IMR-90 (cell line): ENCODE measurements around the gene LCN10. TPM values are rescaled to one million over a fixed set of nuclear protein-coding genes. Genes with fewer than 3 reads are reported as not detected.

Experiments
- ATAC-seq: fragments of 200-7000 bp; cut with Tn5 transposase; 2 replicates; pipeline ENCODE4 v1.9.1; 2020; ENCODE audit warnings: low read depth, mild to moderate bottlenecking, moderate library complexity
- BruUV-seq: library from RNA; stranded (reverse); fragments of 400-500 nt; replicated peaks from 2 replicates; lab custom pipeline; 2021; lab: Mats Ljungman, UMichigan
- CTCF ChIA-PET: fragments of 300-600 bp; formaldehyde crosslinking; extraction: SDS; loops from one replicate; lab custom pipeline; 2021; ENCODE audit warnings: antibody characterized with exemption; lab: Yijun Ruan, JAX
- POLR2A ChIA-PET: fragments of 300-600 bp; sonication (Branson Sonifier 250); formaldehyde crosslinking; loops from one replicate; lab custom pipeline; 2022; ENCODE audit warnings: antibody characterized with exemption; ENCODE audit not compliant: unreplicated experiment; lab: Charles Lee
- DNase-seq: peaks from one replicate; pipeline ENCODE4 v3.0.0; 2013
- H2AFZ ChIP-seq: replicated peaks from 2 replicates; pipeline ENCODE3; 2013; ENCODE audit warnings: low read length, mild to moderate bottlenecking; ENCODE audit not compliant: poor library complexity
- H2AK5ac ChIP-seq: 2 replicates; pipeline ENCODE4 v1.6.1; 2013; ENCODE audit warnings: low read depth, low read length, inconsistent platforms
- H2AK9ac ChIP-seq: replicated peaks from 2 replicates; pipeline ENCODE3; 2013; ENCODE audit warnings: mild to moderate bottlenecking, low read depth, low read length, moderate library complexity; ENCODE audit not compliant: poor library complexity
- H2BK120ac ChIP-seq: 2 replicates; pipeline ENCODE4 v1.6.1; 2013; ENCODE audit warnings: low read depth, low read length, inconsistent platforms
- H2BK15ac ChIP-seq: 3 replicates; pipeline ENCODE4 v1.6.1; 2013; ENCODE audit warnings: low read depth, low read length, inconsistent platforms
- H2BK20ac ChIP-seq: 2 replicates; pipeline ENCODE4 v1.6.1; 2013; ENCODE audit warnings: low read depth, mild to moderate bottlenecking, inconsistent platforms, low read length, moderate library complexity
- H2BK5ac ChIP-seq: 2 replicates; pipeline ENCODE4 v1.6.1; 2013; ENCODE audit warnings: mild to moderate bottlenecking, low read depth, low read length, inconsistent platforms; ENCODE audit not compliant: poor library complexity, severe bottlenecking
- H3K14ac ChIP-seq: replicated peaks from 2 replicates; pipeline ENCODE4 v1.6.1; 2013; ENCODE audit warnings: low read depth, low read length, inconsistent platforms
- H3K18ac ChIP-seq: 2 replicates; pipeline ENCODE4 v1.6.1; 2013; ENCODE audit warnings: low read depth, low read length, control low read depth
- H3K23ac ChIP-seq: 2 replicates; pipeline ENCODE4 v1.6.1; 2013; ENCODE audit warnings: low read depth, low read length, inconsistent platforms
- H3K27ac ChIP-seq: 2 replicates; pipeline ENCODE4 v1.5.1; 2013; ENCODE audit warnings: mild to moderate bottlenecking, control low read depth, low read length; ENCODE audit not compliant: insufficient read depth
- H3K27me3 ChIP-seq: 2 replicates; pipeline ENCODE4 v1.6.1; 2013; ENCODE audit warnings: low read length; ENCODE audit not compliant: control insufficient read depth, insufficient read depth
- H3K36me3 ChIP-seq: 2 replicates; pipeline ENCODE4 v1.6.1; 2013; ENCODE audit warnings: low read length, mixed read lengths; ENCODE audit not compliant: control insufficient read depth, insufficient read depth
- H3K4ac ChIP-seq: 2 replicates; pipeline ENCODE4 v1.6.1; 2013; ENCODE audit warnings: low read depth, low read length, inconsistent platforms
- H3K4me1 ChIP-seq: 2 replicates; pipeline ENCODE4 v1.6.1; 2013; ENCODE audit warnings: low read length, mixed read lengths; ENCODE audit not compliant: control insufficient read depth, insufficient read depth
- H3K4me2 ChIP-seq: 2 replicates; pipeline ENCODE4 v1.6.1; 2013; ENCODE audit warnings: low read depth, mild to moderate bottlenecking, control low read depth, low read length, moderate library complexity
- H3K4me3 ChIP-seq: 2 replicates; pipeline ENCODE4 v1.5.1; 2013; ENCODE audit warnings: low read depth, mild to moderate bottlenecking, control low read depth, low read length, moderate library complexity; ENCODE audit not compliant: insufficient read depth
- H3K56ac ChIP-seq: 2 replicates; pipeline ENCODE4 v1.6.1; 2013; ENCODE audit warnings: low read length, inconsistent platforms; ENCODE audit not compliant: insufficient read depth; ENCODE audit errors: extremely low read depth
- H3K79me1 ChIP-seq, 2 experiments: 2 replicates each; pipeline ENCODE4 v1.6.1; 2013; ENCODE audit warnings: low read length in 2 of 2, inconsistent platforms in 1 of 2, low read depth in 1 of 2
- H3K9ac ChIP-seq: 2 replicates; pipeline ENCODE4 v1.6.1; 2013; ENCODE audit warnings: low read depth, low read length, control low read depth
- H3K9me1 ChIP-seq: 2 replicates; pipeline ENCODE4 v1.6.1; 2013; ENCODE audit warnings: low read length, inconsistent platforms; ENCODE audit not compliant: insufficient read depth
- H3K9me3 ChIP-seq: 2 replicates; pipeline ENCODE4 v1.6.1; 2013; ENCODE audit warnings: low read length; ENCODE audit not compliant: control insufficient read depth, insufficient read depth
- H4K20me1 ChIP-seq: 2 replicates; pipeline ENCODE4 v1.6.1; 2013; ENCODE audit warnings: low read length, inconsistent platforms; ENCODE audit not compliant: insufficient read depth
- H4K5ac ChIP-seq: 2 replicates; pipeline ENCODE4 v1.6.1; 2013; ENCODE audit warnings: mild to moderate bottlenecking, low read depth, low read length, control low read depth
- H4K8ac ChIP-seq, 2 experiments: 2 replicates each; pipeline ENCODE4 v1.6.1; 2013; ENCODE audit warnings: low read depth in 2 of 2, low read length in 2 of 2, control low read depth in 1 of 2, inconsistent platforms in 1 of 2
- H4K91ac ChIP-seq: 2 replicates; pipeline ENCODE4 v1.6.1; 2013; ENCODE audit warnings: low read depth, low read length, inconsistent platforms; ENCODE audit not compliant: insufficient read depth
- BHLHE40 ChIP-seq: fragments of 150-350 bp; IDR thresholded peaks from 2 replicates; pipeline ENCODE4 v1.6.1; 2016; ENCODE audit warnings: mild to moderate bottlenecking, low read depth, low read length
- CEBPB ChIP-seq: IDR thresholded peaks from 2 replicates; pipeline ENCODE4 v1.6.1; 2012; ENCODE audit warnings: low read depth, low read length, improper control_type of control experiment
- CHD1 ChIP-seq: IDR thresholded peaks from 2 replicates; pipeline ENCODE4 v1.6.1; 2012; ENCODE audit warnings: low read depth, low read length, improper control_type of control experiment
- CTCF ChIP-seq: conservative IDR thresholded peaks from 2 replicates; pipeline ENCODE4 v1.5.1; 2012; ENCODE audit warnings: mild to moderate bottlenecking, low read depth, low read length, improper control_type of control experiment
- ELK1 ChIP-seq: fragments of 150-350 bp; IDR thresholded peaks from 2 replicates; pipeline ENCODE4 v1.6.1; 2016; ENCODE audit warnings: low read depth, mild to moderate bottlenecking, low read length, moderate library complexity, borderline replicate concordance
- FOS ChIP-seq: fragments of 150-350 bp; IDR thresholded peaks from 2 replicates; pipeline ENCODE4 v1.6.1; 2016; ENCODE audit warnings: low read depth, low read length
- MAFK ChIP-seq: IDR thresholded peaks from 2 replicates; pipeline ENCODE4 v1.6.1; 2012; ENCODE audit warnings: low read depth, low read length, improper control_type of control experiment
- MAZ ChIP-seq: IDR thresholded peaks from 2 replicates; pipeline ENCODE4 v1.6.1; 2012; ENCODE audit warnings: low read depth, mild to moderate bottlenecking, low read length, improper control_type of control experiment, moderate library complexity, borderline replicate concordance
- MXI1 ChIP-seq: IDR thresholded peaks from 2 replicates; pipeline ENCODE4 v1.6.1; 2012; ENCODE audit warnings: low read depth, mild to moderate bottlenecking, low read length, moderate library complexity, borderline replicate concordance
- NFE2L2 ChIP-seq: fragments of 150-350 bp; IDR thresholded peaks from 2 replicates; pipeline ENCODE4 v1.6.1; 2016; ENCODE audit warnings: low read depth, mild to moderate bottlenecking, low read length
- RAD21 ChIP-seq: IDR thresholded peaks from 2 replicates; pipeline ENCODE4 v1.6.1; 2012; ENCODE audit warnings: low read length, improper control_type of control experiment
- RCOR1 ChIP-seq: IDR thresholded peaks from 2 replicates; pipeline ENCODE4 v1.6.1; 2012; ENCODE audit warnings: mild to moderate bottlenecking, low read length, improper control_type of control experiment; ENCODE audit not compliant: insufficient replicate concordance
- RFX5 ChIP-seq: IDR thresholded peaks from 2 replicates; pipeline ENCODE4 v1.8.0; 2012; ENCODE audit warnings: low read depth, mild to moderate bottlenecking, low read length, moderate library complexity
- SMC3 ChIP-seq: fragments of 150-350 bp; IDR thresholded peaks from 2 replicates; pipeline ENCODE4 v1.6.1; 2016; ENCODE audit warnings: low read depth, mild to moderate bottlenecking, antibody characterized with exemption, low read length, moderate library complexity
- USF2 ChIP-seq: fragments of 150-350 bp; IDR thresholded peaks from 2 replicates; pipeline ENCODE4 v1.6.1; 2017; ENCODE audit warnings: mild to moderate bottlenecking, antibody characterized with exemption, low read length, low read depth
- WGBS, 2 experiments: methylation state at CpG; one replicate each; pipeline versions ENCODE4 v1.1.5 to v1.1.7; 2013; ENCODE audit warnings: missing lambda C conversion rate in 2 of 2; ENCODE audit not compliant: insufficient read length in 1 of 2; ENCODE audit errors: extremely low coverage in 2 of 2; 5-methylcytosine and 5-hydroxymethylcytosine counted together
- dilution Hi-C: fragments of 300-500 bp; cut with HindIII; formaldehyde crosslinking; loops from one replicate; pipeline ENCODE4 v1.14.3; 2018; ENCODE audit warnings: low sequenced_read_pairs; ENCODE audit not compliant: unreplicated experiment
- in situ Hi-C: fragments of 300-500 bp; cut with MboI; formaldehyde crosslinking; loops from 3 replicates; pipeline ENCODE4 v1.14.3; 2019; ENCODE audit warnings: low sequenced_read_pairs, inconsistent platforms, mixed read lengths
- intact Hi-C: fragments of 100-400 bp; cut with micrococcal nuclease; formaldehyde crosslinking; loops from 2 replicates; pipeline ENCODE4 v1.10.0; 2022
- polyA plus RNA-seq, 3 experiments: library from polyadenylated mRNA; depleted of rRNA; stranded (reverse); fragments of >200 nt; gene quantifications; 2 replicates each; pipeline ENCODE4 v1.2.3, GENCODE V29; 2012; ENCODE audit warnings: low replicate concordance in 1 of 3
- total RNA-seq: library from RNA; depleted of rRNA; stranded (reverse); fragments of >200 nt; gene quantifications from 2 replicates; pipeline ENCODE4 v1.2.3, GENCODE V29; 2012

The LCN10 gene
- total and polyA plus RNA-seq, 2 of the 4 experiments (the other 2 are of a cell fraction), result not detected

GRCh38 chr9:136694163-136694871 is 48.4 kb downstream of the LCN10 start:
- Histone ChIP-seq H3K79me1 (no peaks in the 10 kb centered on the region), H3K27me3 (peaks cover 13% of the 10 kb centered on the region; the same call in 1 of the 2 replicates), H4K5ac (no peak overlapping the region), H3K9me1 (no peaks in the 10 kb centered on the region), H2AFZ (no peak overlapping the region), H2AK9ac (no peak overlapping the region), H3K36me3 (no peaks in the 10 kb centered on the region), H3K14ac (no peak overlapping the region), H3K9ac (no peak overlapping the region), H3K27ac (no peak overlapping the region), H2BK5ac (no peak overlapping the region), H2AK5ac (no peak overlapping the region), H2BK20ac (no peak overlapping the region), H3K4ac (no peak overlapping the region), H4K20me1 (no peaks in the 10 kb centered on the region), H3K56ac (no peak overlapping the region), H2BK120ac (no peak overlapping the region), H4K8ac (no peak overlapping the region), H3K9me3 (no peaks in the 10 kb centered on the region), H3K18ac (no peak overlapping the region), H3K23ac (no peak overlapping the region), H3K4me3 (no peak overlapping the region), H4K91ac (no peak overlapping the region), H3K4me1 (0 out of 2 replicates have a peak, but pooled peaks cover 2% of the 10 kb centered on the region), H3K4me2 (no peak overlapping the region), H2BK15ac (no peak overlapping the region)
- 43% methylated on average over 18 of the region's 32 CpGs; no CpG with 5 or more reads in 1 of the 2 experiments for WGBS, 2 experiments
- ChIA-PET CTCF (interaction anchor here (0.8 to 1.0 kb wide), 2 partner anchors 14 to 209 kb away, joined by 3 read pairs; no protein-coding TSS in a partner anchor), POLR2A (no interaction called here)
- no TSS peak for BruUV-seq
- DNase-seq (peak; percentile 18), ATAC-seq (peak; percentile 82)
- dilution Hi-C loops, result no loop called here
- in situ Hi-C loops, result no loop called here
- intact Hi-C loops, result no loop called here
- TF ChIP-seq MAFK, result no peak
- TF ChIP-seq MXI1, result no peak
- peak; percentile 59 for TF ChIP-seq CTCF
- TF ChIP-seq USF2, result no peak
- peak; percentile 62 for TF ChIP-seq RAD21
- no peak for TF ChIP-seq FOS
- TF ChIP-seq ELK1, result no peak
- no peak for TF ChIP-seq BHLHE40
- TF ChIP-seq RFX5, result no peak
- no peak for TF ChIP-seq CEBPB
- TF ChIP-seq RCOR1, result no peak
- no peak for TF ChIP-seq NFE2L2
- peak; percentile 80 for TF ChIP-seq MAZ
- TF ChIP-seq CHD1, result no peak
- TF ChIP-seq SMC3, result peak; percentile 40; the same call in 1 of the 2 replicates
